CD4-positive, alpha-beta memory T cell (primary cell): Measurements from ENCODE around the gene OR51B4. TPM values are rescaled to one million over a fixed set of nuclear protein-coding genes. Genes with fewer than 3 reads are reported as not detected.
"Not testable (repeated sequence)": the region's sequence is repeated elsewhere in the genome, so short reads cannot be mapped to it uniquely, and the experiment has no call there.

Source experiments
- CTCF ChIA-PET: fragments of 350-600 bp; sonication (Branson Sonifier 250); formaldehyde crosslinking; loops from one replicate; lab custom pipeline; 2021; ENCODE audit warnings: inconsistent platforms; ENCODE audit not compliant: partially characterized antibody; lab: Charles Lee
- POLR2A ChIA-PET: fragments of 350-600 bp; sonication (Branson Sonifier 250); formaldehyde crosslinking; loops from one replicate; lab custom pipeline; 2021; ENCODE audit not compliant: partially characterized antibody; lab: Charles Lee
- DNase-seq, 5 donors: peaks; one replicate each; pipeline versions ENCODE4 v3.0.0 to v3.0.0-alpha.2; 2020 to 2022; ENCODE audit warnings: mixed read lengths in 1 of 5
- H3K27ac ChIP-seq: one replicate; pipeline ENCODE4 v1.7.0; 2013; ENCODE audit warnings: low read depth, low read length
- H3K27me3 ChIP-seq: 2 replicates; pipeline ENCODE4 v1.7.0; 2013; ENCODE audit warnings: mild to moderate bottlenecking, low read length, moderate library complexity; ENCODE audit not compliant: insufficient read depth
- H3K36me3 ChIP-seq: 2 replicates; pipeline ENCODE4 v1.7.0; 2013; ENCODE audit warnings: mild to moderate bottlenecking, low read length, moderate library complexity; ENCODE audit not compliant: insufficient read depth
- H3K4me1 ChIP-seq: 2 replicates; pipeline ENCODE4 v1.7.0; 2013; ENCODE audit warnings: mild to moderate bottlenecking, low read length, moderate library complexity; ENCODE audit not compliant: insufficient read depth
- H3K4me3 ChIP-seq, 2 donors: one replicate each; pipeline ENCODE4 v1.7.0; 2013; ENCODE audit warnings: low read length in 2 of 2, mild to moderate bottlenecking in 1 of 2
- H3K9me3 ChIP-seq, 2 donors: one replicate each; pipeline ENCODE4 v1.7.0; 2013; ENCODE audit warnings: low read length in 2 of 2, control low read depth in 1 of 2; ENCODE audit not compliant: control insufficient read depth in 1 of 2
- H3K27ac Mint-ChIP-seq, 7 donors: one replicate each; pipeline ENCODE4 v1.8.0; 2020 to 2021; ENCODE audit warnings: mixed read lengths in 7 of 7, mild to moderate bottlenecking in 6 of 7, inconsistent platforms in 3 of 7, moderate library complexity in 3 of 7
- H3K27me3 Mint-ChIP-seq, 2 donors: one replicate each; pipeline ENCODE4 v1.8.0; 2020 to 2021; ENCODE audit warnings: mixed read lengths in 2 of 2
- H3K36me3 Mint-ChIP-seq, 2 donors: one replicate each; pipeline ENCODE4 v1.8.0; 2020 to 2021; ENCODE audit warnings: mixed read lengths in 2 of 2, inconsistent platforms in 1 of 2, mild to moderate bottlenecking in 1 of 2
- H3K4me1 Mint-ChIP-seq, 4 donors: one replicate each; pipeline ENCODE4 v1.8.0; 2020 to 2021; ENCODE audit warnings: mixed read lengths in 4 of 4, mild to moderate bottlenecking in 1 of 4
- H3K4me3 Mint-ChIP-seq, 8 donors: one replicate each; pipeline ENCODE4 v1.8.0; 2020 to 2021; ENCODE audit warnings: mixed read lengths in 8 of 8, mild to moderate bottlenecking in 7 of 8, moderate library complexity in 6 of 8, inconsistent platforms in 3 of 8
- H3K9me3 Mint-ChIP-seq, 8 donors: one replicate each; pipeline ENCODE4 v1.8.0; 2020 to 2021; ENCODE audit warnings: mixed read lengths in 8 of 8, mild to moderate bottlenecking in 5 of 8, inconsistent platforms in 3 of 8, moderate library complexity in 1 of 8
- intact Hi-C: fragments of 100-400 bp; cut with micrococcal nuclease; formaldehyde crosslinking; loops from one replicate; pipeline ENCODE4 v1.15.1; 2023
- polyA plus RNA-seq, 2 donors: library from polyadenylated mRNA; unstranded; fragments of 300-500 nt; fragmentation: Illumina TruSeq; gene quantifications; one replicate each; pipeline ENCODE4 v1.2.3, GENCODE V29; 2021
- total RNA-seq, 2 experiments: library from RNA; stranded (reverse); gene quantifications; one replicate each; pipeline ENCODE4 v1.2.3, GENCODE V29; 2021

The OR51B4 gene
- total and polyA plus RNA-seq, 4 experiments from 2014 or later: not detected

- H3K9me3 ChIP-seq, H3K27ac ChIP-seq, H3K4me3 Mint-ChIP-seq, H3K9me3 Mint-ChIP-seq, H3K4me1 Mint-ChIP-seq, intact Hi-C loops, H3K36me3 ChIP-seq, POLR2A ChIA-PET, H3K27ac Mint-ChIP-seq, H3K36me3 Mint-ChIP-seq, H3K27me3 Mint-ChIP-seq, CTCF ChIA-PET, H3K4me1 ChIP-seq, H3K27me3 ChIP-seq, H3K4me3 ChIP-seq: not testable (repeated sequence)
- DNase-seq: peak in 1 of 5 donors; percentile 30
Observed at GRCh38 chr11:5294342-5294995, 7.3 kb downstream of the OR51B4 start.

- Mint-ChIP-seq H3K27me3 (peaks cover 0 to 4% of the 10 kb centered on the region in 2 donors), H3K36me3 (no peaks in the 10 kb centered on the region), H3K27ac (no peak overlapping the region), H3K4me3 (no peak overlapping the region), H3K9me3 (peaks cover 0 to 4% (median under 1%) of the 10 kb centered on the region in 8 donors), H3K4me1 (no peaks in the 10 kb centered on the region)
- no peak for DNase-seq
- no peaks in the 10 kb centered on the region for H3K4me1 ChIP-seq
- intact Hi-C loops: no loop called here
- no peaks in the 10 kb centered on the region for H3K27me3 ChIP-seq
- ChIA-PET POLR2A (no interaction called here), CTCF (no interaction called here)
- H3K36me3 ChIP-seq: no peaks in the 10 kb centered on the region
- H3K9me3 ChIP-seq: no peaks in the 10 kb centered on the region
- no peak overlapping the region for H3K27ac ChIP-seq
- H3K4me3 ChIP-seq: no peak overlapping the region
Observed at GRCh38 chr11:5293028-5293427, 8.7 kb downstream of the OR51B4 start.

GRCh38 chr11:5291207-5291838 is 10.4 kb downstream of the OR51B4 start:
- no peaks in the 10 kb centered on the region for H3K36me3 ChIP-seq
- intact Hi-C loops: no loop called here
- no peaks in the 10 kb centered on the region for H3K36me3 Mint-ChIP-seq
- CTCF ChIA-PET: no interaction called here
- H3K27me3 ChIP-seq: no peaks in the 10 kb centered on the region
- no peak overlapping the region for H3K27ac ChIP-seq
- no peak overlapping the region for H3K4me3 Mint-ChIP-seq
- H3K4me1 Mint-ChIP-seq: no peaks in the 10 kb centered on the region
- H3K9me3 ChIP-seq: no peaks in the 10 kb centered on the region
- H3K4me1 ChIP-seq: no peaks in the 10 kb centered on the region
- H3K4me3 ChIP-seq: no peak overlapping the region
- no peaks in the 10 kb centered on the region for H3K27me3 Mint-ChIP-seq
- peaks cover 0 to 4% (median under 1%) of the 10 kb centered on the region in 8 donors for H3K9me3 Mint-ChIP-seq
- no peak overlapping the region for H3K27ac Mint-ChIP-seq
- POLR2A ChIA-PET: no interaction called here
- no peak for DNase-seq

- Histone ChIP-seq H3K4me1 (no peaks in the 10 kb centered on the region), H3K27me3 (no peaks in the 10 kb centered on the region), H3K27ac (no peak overlapping the region), H3K9me3 (no peaks in the 10 kb centered on the region), H3K4me3 (no peak overlapping the region), H3K36me3 (no peaks in the 10 kb centered on the region)
- H3K4me1 Mint-ChIP-seq: no peaks in the 10 kb centered on the region
- DNase-seq: no peak
- CTCF ChIA-PET: no interaction called here
- H3K9me3 Mint-ChIP-seq: peaks cover 0 to 4% (median under 1%) of the 10 kb centered on the region in 8 donors
- H3K27ac Mint-ChIP-seq: no peak overlapping the region
- H3K4me3 Mint-ChIP-seq: no peak overlapping the region
- intact Hi-C loops: no loop called here
- no peaks in the 10 kb centered on the region for H3K36me3 Mint-ChIP-seq
- no peaks in the 10 kb centered on the region for H3K27me3 Mint-ChIP-seq
- POLR2A ChIA-PET: no interaction called here
Observed at GRCh38 chr11:5290106-5290505, 11.6 kb downstream of the OR51B4 start.

- Mint-ChIP-seq H3K4me1 (no peaks in the 10 kb centered on the region), H3K36me3 (no peaks in the 10 kb centered on the region), H3K9me3 (peaks cover 0 to 4% (median under 1%) of the 10 kb centered on the region in 8 donors), H3K27ac (no peak overlapping the region), H3K27me3 (no peaks in the 10 kb centered on the region), H3K4me3 (no peak overlapping the region)
- Histone ChIP-seq H3K36me3 (no peaks in the 10 kb centered on the region), H3K4me3 (no peak overlapping the region), H3K4me1 (no peaks in the 10 kb centered on the region), H3K27ac (no peak overlapping the region), H3K27me3 (no peaks in the 10 kb centered on the region), H3K9me3 (no peaks in the 10 kb centered on the region)
- DNase-seq: no peak
- intact Hi-C loops: no loop called here
- POLR2A ChIA-PET: no interaction called here
- CTCF ChIA-PET: no interaction called here
Observed at GRCh38 chr11:5289696-5290095, 12.1 kb downstream of the OR51B4 start.

GRCh38 chr11:5288906-5289550 is 12.7 kb downstream of the OR51B4 start:
- no peak for DNase-seq
- Histone ChIP-seq H3K27me3 (no peaks in the 10 kb centered on the region), H3K36me3 (no peaks in the 10 kb centered on the region), H3K4me3 (no peak overlapping the region), H3K9me3 (no peaks in the 10 kb centered on the region), H3K27ac (no peak overlapping the region), H3K4me1 (no peaks in the 10 kb centered on the region)
- peaks cover 0 to 4% (median under 1%) of the 10 kb centered on the region in 8 donors for H3K9me3 Mint-ChIP-seq
- ChIA-PET POLR2A (no interaction called here), CTCF (no interaction called here)
- H3K36me3 Mint-ChIP-seq: no peaks in the 10 kb centered on the region
- no peak overlapping the region for H3K27ac Mint-ChIP-seq
- intact Hi-C loops: no loop called here
- H3K4me1 Mint-ChIP-seq: no peaks in the 10 kb centered on the region
- H3K4me3 Mint-ChIP-seq: no peak overlapping the region
- H3K27me3 Mint-ChIP-seq: no peaks in the 10 kb centered on the region

GRCh38 chr11:5288108-5288905 is 13.4 kb downstream of the OR51B4 start:
- no peak for DNase-seq
- POLR2A ChIA-PET: no interaction called here
- Histone ChIP-seq H3K4me3 (no peak overlapping the region), H3K4me1 (no peaks in the 10 kb centered on the region), H3K27me3 (no peaks in the 10 kb centered on the region), H3K9me3 (no peaks in the 10 kb centered on the region), H3K36me3 (no peaks in the 10 kb centered on the region), H3K27ac (no peak overlapping the region)
- H3K4me1 Mint-ChIP-seq: no peaks in the 10 kb centered on the region
- no peaks in the 10 kb centered on the region for H3K27me3 Mint-ChIP-seq
- CTCF ChIA-PET: no interaction called here
- H3K9me3 Mint-ChIP-seq: peaks cover 0 to 4% (median under 1%) of the 10 kb centered on the region in 8 donors
- no peaks in the 10 kb centered on the region for H3K36me3 Mint-ChIP-seq
- H3K4me3 Mint-ChIP-seq: no peak overlapping the region
- intact Hi-C loops: no loop called here
- H3K27ac Mint-ChIP-seq: no peak overlapping the region
